Mammary epithelial cell (primary cell): ENCODE results near the gene PRKD1.

ENCODE experiments used
- EZH2 ChIP-seq: IDR thresholded peaks from 2 replicates; pipeline ENCODE4 v1.6.1; 2012; ENCODE audit warnings: low read length, inconsistent platforms, borderline replicate concordance
- TF ChIP-seq, protein P1 (sequence below), 2 donors: IDR thresholded peaks in 1 of 2; conservative IDR thresholded peaks in 1 of 2; 2 replicates each; pipeline ENCODE4 v1.5.1; 2011 to 2012; ENCODE audit warnings: inconsistent platforms in 2 of 2, low read length in 2 of 2, mild to moderate bottlenecking in 2 of 2, control low read depth in 1 of 2, low read depth in 1 of 2; ENCODE audit not compliant: insufficient read depth in 1 of 2; ENCODE audit errors: extremely low read depth in 1 of 2

DNA sequence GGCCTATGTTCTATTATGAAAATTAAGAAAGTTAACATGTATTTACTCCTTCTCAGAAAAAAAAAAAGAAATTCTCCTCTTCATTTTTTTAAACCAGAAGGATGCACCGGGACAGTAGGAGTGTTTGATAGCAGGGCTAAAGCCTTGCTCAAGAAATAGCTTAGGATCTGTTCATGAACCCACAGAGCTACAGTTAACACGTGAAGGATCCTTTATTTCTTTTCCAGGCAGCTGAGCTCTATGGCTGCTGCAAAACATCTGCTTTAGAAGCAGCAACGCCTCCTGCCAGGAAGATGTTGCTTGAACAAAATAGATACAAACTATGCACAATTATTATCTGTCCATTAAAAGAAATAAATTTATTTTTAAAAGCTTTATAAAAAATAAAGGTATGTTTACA is 254.8 kb downstream of the PRKD1 start:
- TF ChIP-seq, protein P1, sequence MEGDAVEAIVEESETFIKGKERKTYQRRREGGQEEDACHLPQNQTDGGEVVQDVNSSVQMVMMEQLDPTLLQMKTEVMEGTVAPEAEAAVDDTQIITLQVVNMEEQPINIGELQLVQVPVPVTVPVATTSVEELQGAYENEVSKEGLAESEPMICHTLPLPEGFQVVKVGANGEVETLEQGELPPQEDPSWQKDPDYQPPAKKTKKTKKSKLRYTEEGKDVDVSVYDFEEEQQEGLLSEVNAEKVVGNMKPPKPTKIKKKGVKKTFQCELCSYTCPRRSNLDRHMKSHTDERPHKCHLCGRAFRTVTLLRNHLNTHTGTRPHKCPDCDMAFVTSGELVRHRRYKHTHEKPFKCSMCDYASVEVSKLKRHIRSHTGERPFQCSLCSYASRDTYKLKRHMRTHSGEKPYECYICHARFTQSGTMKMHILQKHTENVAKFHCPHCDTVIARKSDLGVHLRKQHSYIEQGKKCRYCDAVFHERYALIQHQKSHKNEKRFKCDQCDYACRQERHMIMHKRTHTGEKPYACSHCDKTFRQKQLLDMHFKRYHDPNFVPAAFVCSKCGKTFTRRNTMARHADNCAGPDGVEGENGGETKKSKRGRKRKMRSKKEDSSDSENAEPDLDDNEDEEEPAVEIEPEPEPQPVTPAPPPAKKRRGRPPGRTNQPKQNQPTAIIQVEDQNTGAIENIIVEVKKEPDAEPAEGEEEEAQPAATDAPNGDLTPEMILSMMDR (conservative IDR thresholded peaks at IDR 0.05 in 1 of 2, IDR thresholded peaks at IDR 0.05 in 1 of 2; ENCODE audit: extremely low read depth in 1 of 2, insufficient read depth in 1 of 2, low read depth in 1 of 2, low read length in 2 of 2), result no peak
- TF ChIP-seq EZH2, result no peak
